Lower leg skin (tissue), 3 donors: ENCODE results near the gene ST6GALNAC3.

Experiments used
- CTCF ChIP-seq, 3 donors: fragments of 450-650 bp; IDR thresholded peaks; one replicate each; pipeline ENCODE4 v1.5.1; 2016; ENCODE audit warnings: antibody characterized with exemption in 3 of 3, mild to moderate bottlenecking in 3 of 3, moderate library complexity in 2 of 3
- POLR2A ChIP-seq, 2 donors: fragments of 450-650 bp; IDR thresholded peaks; one replicate each; pipeline ENCODE4 v1.6.1; 2016 to 2017; ENCODE audit warnings: antibody characterized with exemption in 2 of 2, mild to moderate bottlenecking in 1 of 2, moderate library complexity in 1 of 2

- TF ChIP-seq POLR2A (IDR thresholded peaks at IDR 0.05): no peak
- no peak for TF ChIP-seq CTCF (IDR thresholded peaks at IDR 0.05)
These were observed 593 bp downstream of the ST6GALNAC3 start for GRCh38 chr1:76075188-76075489.
